Epithelial cell of esophagus (primary cell): ENCODE results near the gene MPRIP.

Experiments used
- DNase-seq: peaks from one replicate; pipeline ENCODE4 v3.0.0; 2010; ENCODE audit warnings: low read depth
- H3K4me3 ChIP-seq: 2 replicates; pipeline ENCODE4 v1.5.1; 2011; ENCODE audit warnings: mild to moderate bottlenecking, low read length, control low read depth
- TF ChIP-seq, protein P1 (sequence below): IDR thresholded peaks from 2 replicates; pipeline ENCODE4 v1.5.1; 2011; ENCODE audit warnings: low read depth, mild to moderate bottlenecking, low read length, control low read depth, inconsistent platforms; ENCODE audit not compliant: insufficient read depth; ENCODE audit errors: missing control alignments

MPRIP gene

DNA sequence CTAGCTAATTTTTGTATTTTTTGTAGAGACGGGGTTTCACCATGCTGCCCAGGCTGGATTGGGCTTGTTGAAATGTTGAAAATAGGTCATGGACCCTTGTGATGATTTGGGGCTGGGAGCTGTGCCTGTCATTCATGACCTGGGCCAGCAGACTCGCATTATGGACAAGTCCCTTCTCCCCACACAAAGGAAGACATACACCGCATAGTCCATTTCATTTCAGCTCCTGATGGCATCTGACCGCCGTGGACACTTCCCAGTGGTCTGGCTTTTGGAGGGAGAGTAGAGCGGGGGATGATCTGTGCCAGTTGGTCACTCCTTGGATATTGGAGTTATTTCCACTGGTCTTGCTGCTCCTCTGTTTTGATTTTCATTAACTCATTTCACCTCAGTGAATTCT, 34.8 kb downstream of the MPRIP start:
- no peak overlapping the region for H3K4me3 ChIP-seq
- DNase-seq, result no peak
- TF ChIP-seq, protein P1, sequence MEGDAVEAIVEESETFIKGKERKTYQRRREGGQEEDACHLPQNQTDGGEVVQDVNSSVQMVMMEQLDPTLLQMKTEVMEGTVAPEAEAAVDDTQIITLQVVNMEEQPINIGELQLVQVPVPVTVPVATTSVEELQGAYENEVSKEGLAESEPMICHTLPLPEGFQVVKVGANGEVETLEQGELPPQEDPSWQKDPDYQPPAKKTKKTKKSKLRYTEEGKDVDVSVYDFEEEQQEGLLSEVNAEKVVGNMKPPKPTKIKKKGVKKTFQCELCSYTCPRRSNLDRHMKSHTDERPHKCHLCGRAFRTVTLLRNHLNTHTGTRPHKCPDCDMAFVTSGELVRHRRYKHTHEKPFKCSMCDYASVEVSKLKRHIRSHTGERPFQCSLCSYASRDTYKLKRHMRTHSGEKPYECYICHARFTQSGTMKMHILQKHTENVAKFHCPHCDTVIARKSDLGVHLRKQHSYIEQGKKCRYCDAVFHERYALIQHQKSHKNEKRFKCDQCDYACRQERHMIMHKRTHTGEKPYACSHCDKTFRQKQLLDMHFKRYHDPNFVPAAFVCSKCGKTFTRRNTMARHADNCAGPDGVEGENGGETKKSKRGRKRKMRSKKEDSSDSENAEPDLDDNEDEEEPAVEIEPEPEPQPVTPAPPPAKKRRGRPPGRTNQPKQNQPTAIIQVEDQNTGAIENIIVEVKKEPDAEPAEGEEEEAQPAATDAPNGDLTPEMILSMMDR, result no peak

DNA sequence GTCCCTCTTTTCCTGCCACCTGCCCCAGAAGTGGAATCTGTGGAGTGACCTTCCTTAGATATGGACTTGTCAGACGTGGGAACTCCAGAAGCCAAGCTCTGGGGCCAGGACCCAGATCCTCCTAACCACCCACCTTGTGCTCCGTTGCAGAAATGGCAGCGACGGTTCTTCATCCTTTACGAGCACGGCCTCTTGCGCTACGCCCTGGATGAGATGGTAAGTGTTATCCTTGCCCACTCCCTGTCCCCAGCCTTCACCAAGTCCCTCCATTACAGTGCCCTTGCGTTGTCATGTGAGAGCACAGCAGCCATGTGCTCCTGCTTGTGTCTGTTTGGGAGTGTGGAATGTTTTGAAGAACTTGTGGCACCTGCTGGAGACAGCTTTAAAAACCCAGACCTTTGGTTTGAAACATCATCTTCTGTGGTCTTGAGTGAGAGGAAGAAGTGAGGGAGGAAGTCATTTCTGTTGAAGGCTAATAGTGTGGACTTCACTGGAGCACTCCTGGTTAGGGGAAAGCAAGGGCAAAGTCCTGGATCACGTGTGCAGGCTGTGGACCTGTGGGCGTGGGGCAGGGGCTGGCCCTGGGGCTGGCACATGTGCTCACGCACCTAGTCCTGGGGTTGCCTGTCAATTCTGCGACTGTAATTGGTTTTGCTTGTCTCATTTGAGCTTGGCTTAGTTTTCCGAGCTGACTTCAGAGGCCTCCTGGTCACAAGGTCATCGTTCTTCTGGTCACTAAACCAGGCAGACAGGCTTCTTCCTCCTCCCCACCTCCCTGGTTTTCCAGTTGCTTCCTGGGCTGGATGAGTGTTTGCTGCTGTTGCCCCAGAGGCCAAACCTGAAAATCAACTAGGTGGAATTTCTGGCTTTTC, 35.8 kb downstream of the MPRIP start:
- DNase-seq, result peak; percentile 67
- H3K4me3 ChIP-seq, result no peak overlapping the region
- TF ChIP-seq, protein P1, result no peak

DNA sequence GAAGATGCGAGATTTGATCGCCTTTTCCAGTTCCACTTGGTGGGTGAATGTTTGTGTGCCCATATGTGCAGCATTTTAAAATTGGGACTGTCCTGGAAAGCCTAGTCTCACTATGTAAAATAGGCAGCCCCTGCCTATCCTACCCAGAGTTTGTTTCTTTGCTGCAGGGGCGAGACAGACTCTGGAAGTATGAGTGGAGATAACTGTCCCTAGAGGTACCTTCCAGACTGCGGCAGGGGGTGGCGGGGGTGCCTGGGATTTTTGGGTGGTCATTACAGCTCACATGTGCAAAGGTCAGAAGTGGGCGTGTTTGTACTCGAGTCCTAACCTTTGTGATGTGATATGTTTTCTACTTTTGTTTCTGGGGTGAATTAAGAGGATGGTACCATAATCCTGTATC, 36.6 kb downstream of the MPRIP start:
- TF ChIP-seq, protein P1, result no peak
- DNase-seq, result no peak
- no peak overlapping the region for H3K4me3 ChIP-seq

DNA sequence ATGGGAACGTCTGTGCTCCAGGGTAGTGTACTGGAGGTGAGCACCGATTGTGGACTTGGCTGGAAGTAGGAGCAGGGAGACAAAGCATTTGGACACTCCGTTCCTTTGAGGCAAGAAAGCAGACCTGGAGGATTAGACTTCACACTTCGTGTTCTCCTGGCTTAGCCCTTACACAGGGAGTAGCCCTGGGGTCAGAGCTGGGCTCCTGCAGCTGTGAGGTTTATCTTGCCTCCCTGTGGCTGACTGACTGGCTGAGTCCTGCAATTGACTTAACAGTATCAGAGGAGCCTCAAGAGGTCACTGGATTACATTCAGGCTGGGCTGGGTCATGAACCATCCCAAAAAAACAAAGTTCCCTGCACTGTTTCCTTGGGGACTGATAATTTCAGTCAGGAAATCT, 37.1 kb downstream of the MPRIP start:
- DNase-seq, result no peak
- H3K4me3 ChIP-seq, result no peak overlapping the region
- TF ChIP-seq, protein P1, result no peak

DNA sequence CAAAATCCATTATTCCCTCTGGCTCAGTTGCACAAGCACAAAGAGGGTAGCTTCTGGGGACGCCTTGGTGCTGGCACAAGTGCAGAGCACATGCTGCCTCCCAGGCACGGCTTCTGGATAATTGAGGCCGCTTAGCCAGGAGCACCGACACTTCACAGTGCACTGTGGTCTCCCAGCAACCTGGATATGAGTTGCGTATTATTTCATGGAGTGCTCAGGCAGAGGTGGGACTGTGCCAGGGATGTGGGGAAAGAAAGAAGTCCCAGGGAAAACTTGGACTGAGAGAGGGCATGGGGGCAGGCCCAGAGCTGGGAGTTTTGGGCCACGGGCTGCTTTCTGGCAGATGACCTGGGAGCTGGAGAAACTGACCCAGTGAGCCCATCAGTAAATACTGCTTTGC, 37.5 kb downstream of the MPRIP start:
- TF ChIP-seq, protein P1, result no peak
- no peak overlapping the region for H3K4me3 ChIP-seq
- DNase-seq, result no peak

DNA sequence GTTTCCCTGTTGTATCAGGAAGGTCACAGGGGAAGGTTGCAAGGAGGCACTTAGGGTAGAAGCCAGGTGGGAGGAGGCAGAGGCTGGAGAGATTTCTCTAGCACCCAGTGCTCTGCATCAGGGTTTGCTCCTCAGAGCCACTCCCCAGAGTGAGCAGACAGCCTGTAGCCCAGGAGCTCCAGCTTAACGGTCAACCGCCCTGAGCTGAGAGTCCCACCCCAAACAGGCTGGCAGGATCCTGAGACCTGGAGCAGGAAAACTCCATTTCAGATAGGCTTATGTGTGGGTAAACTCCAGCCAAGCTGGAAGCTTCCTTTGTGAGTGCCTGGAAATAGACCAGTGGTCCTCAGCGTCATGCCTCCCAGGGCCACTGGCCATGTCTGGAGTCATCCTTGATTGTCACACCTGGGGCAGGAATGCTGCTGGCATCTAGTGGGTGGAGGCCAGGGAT, 37.9 kb downstream of the MPRIP start:
- H3K4me3 ChIP-seq, result no peak overlapping the region
- no peak for DNase-seq
- TF ChIP-seq, protein P1, result no peak

DNA sequence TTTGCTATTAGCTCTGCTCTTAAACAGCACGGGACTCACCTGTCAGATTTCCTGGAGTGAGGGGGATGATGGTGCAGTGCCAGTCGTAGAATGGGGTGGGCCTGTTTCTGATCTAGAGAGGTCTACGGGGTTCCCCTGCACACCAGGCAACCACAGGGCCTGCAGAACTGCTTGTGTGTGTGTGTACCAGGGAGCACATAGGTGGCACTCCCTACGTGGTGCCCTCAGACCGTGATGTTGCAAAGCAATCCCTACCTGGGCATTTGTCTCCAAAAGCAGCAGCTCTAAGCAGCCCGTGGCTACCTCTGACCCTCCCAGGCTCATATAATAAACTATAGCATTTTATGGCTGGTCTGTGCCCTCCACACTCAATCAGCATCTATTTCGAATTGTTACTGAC, 38.5 kb downstream of the MPRIP start:
- H3K4me3 ChIP-seq, result no peak overlapping the region
- DNase-seq, result no peak
- TF ChIP-seq, protein P1, result no peak
